ENCODE measurements around the gene SAMD3.

DNA sequence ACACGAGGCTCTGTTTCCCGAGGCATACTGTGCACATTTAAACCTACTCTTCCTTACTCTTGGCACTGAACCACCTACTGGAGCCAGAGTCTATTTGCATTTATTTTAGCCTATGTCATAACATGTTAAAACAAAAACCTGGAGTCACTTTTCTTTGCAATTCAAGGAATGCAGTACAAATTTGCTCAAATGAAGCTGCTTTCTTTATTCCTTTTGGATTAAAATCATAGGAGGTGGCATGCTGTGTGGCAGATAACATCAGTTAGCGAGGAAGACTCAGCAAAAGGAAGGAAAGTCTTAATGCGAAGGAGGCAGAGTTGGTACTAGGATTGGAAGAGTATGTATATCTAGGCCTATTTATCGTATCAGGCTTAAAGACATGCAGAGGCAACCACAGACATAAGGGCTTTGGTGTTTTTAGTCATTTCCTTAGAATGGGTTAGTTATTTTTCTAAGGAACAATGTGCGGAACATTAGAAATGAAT, 92.9 kb downstream of the SAMD3 start:
- TF ChIP-seq POLR2A (IDR thresholded peaks at IDR 0.05) = no peak
- TF ChIP-seq, protein P1, sequence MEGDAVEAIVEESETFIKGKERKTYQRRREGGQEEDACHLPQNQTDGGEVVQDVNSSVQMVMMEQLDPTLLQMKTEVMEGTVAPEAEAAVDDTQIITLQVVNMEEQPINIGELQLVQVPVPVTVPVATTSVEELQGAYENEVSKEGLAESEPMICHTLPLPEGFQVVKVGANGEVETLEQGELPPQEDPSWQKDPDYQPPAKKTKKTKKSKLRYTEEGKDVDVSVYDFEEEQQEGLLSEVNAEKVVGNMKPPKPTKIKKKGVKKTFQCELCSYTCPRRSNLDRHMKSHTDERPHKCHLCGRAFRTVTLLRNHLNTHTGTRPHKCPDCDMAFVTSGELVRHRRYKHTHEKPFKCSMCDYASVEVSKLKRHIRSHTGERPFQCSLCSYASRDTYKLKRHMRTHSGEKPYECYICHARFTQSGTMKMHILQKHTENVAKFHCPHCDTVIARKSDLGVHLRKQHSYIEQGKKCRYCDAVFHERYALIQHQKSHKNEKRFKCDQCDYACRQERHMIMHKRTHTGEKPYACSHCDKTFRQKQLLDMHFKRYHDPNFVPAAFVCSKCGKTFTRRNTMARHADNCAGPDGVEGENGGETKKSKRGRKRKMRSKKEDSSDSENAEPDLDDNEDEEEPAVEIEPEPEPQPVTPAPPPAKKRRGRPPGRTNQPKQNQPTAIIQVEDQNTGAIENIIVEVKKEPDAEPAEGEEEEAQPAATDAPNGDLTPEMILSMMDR (IDR thresholded peaks at IDR 0.05) = no peak
